HK-2 (cell line): ENCODE measurements around the gene CDC42EP2.
A peak's percentile ranks its signal among the peaks of the same experiment; 100 is the strongest.
"Not testable (repeated sequence)": the region's sequence is repeated elsewhere in the genome, so short reads cannot be mapped to it uniquely, and the experiment has no call there.

Experiments
- DNase-seq: peaks from one replicate; pipeline ENCODE4 v3.0.0-alpha.2; 2018; ENCODE audit not compliant: unreplicated experiment

The CDC42EP2 gene

GRCh38 chr11:65320386-65321075 is 5.9 kb downstream of the CDC42EP2 start:
- no peak for DNase-seq

GRCh38 chr11:65321076-65321475 is 6.4 kb downstream of the CDC42EP2 start:
- DNase-seq: no peak

DNA sequence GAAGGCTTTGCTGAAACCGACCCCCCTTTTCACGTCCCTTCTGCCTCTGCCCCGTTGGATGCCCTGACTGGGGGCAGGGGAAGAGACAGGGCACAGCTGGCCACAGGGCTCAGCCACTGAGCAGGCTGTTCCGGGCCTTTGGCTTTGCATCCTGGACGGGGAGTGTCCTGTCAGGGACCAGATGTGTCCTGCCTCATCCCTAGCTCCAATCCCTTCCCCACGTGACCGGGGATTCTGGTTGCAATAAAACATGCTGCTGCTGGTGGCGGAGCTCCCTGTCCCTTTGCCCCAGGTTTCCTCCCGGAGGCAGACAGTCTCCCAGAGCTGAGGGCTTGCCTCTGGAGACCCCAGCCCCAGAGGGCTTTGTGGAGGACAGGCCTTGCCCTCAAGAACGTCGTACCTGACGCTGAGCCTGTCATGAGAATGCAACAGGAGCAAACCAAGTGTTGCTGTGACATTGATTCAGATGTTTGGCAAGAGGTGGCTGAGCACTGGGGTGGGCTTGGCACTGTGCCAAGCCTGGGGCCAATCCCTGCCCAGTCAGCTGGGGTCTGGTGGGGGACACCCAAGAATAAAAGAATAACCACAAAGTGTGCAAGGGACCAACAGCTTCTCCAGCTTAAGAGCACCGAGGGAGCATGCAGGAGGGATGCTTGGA is 7.3 kb downstream of the CDC42EP2 start:
- DNase-seq: no peak

- no peak for DNase-seq
Measured at GRCh38 chr11:65323813-65324212, 9.1 kb downstream of the CDC42EP2 start.

DNA sequence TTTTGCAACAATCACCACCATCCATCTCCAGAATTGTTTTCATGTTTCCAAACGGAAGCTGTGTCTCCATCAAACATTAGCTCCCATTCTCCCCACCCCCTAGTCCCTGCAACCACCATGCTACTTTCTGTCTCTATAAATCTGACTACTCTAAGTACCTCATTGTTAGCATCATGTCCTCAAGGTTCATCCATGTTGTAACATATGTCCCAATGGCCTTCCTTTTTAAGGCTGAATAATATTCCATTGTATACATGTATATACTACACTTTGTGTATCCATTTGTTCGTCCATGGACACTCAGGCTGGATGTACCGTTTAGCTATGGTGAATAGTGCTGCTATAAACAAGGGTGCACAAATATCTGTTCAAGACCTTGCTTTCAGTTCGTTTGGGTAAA is 10.8 kb downstream of the CDC42EP2 start:
- DNase-seq: no peak

- no peak for DNase-seq
Measured at GRCh38 chr11:65327021-65327420, 12.4 kb downstream of the CDC42EP2 start.

- DNase-seq: no peak
Measured at GRCh38 chr11:65329478-65329877, 14.8 kb downstream of the CDC42EP2 start.

GRCh38 chr11:65329944-65330403 is 15.3 kb downstream of the CDC42EP2 start:
- DNase-seq: peak; percentile 76

DNA sequence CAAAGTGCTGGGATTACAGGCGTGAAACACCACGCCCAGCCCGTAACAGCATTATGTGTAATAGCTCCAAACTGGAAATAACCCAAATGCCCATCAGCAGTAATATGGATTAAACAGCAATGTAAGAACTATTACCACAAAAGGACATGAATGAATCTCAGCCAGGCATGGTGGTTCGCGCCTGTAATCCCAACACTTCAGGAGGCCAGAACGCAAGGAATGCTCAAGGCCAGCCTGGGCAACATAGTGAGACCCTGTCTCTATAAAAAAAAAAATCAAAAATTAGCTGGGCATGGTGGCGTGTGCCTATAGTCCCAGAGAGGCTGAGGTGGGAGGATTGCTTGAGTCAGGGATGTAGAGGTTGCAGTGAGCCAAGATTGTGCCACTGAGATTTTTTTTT is 15.9 kb downstream of the CDC42EP2 start:
- DNase-seq: no peak

DNA sequence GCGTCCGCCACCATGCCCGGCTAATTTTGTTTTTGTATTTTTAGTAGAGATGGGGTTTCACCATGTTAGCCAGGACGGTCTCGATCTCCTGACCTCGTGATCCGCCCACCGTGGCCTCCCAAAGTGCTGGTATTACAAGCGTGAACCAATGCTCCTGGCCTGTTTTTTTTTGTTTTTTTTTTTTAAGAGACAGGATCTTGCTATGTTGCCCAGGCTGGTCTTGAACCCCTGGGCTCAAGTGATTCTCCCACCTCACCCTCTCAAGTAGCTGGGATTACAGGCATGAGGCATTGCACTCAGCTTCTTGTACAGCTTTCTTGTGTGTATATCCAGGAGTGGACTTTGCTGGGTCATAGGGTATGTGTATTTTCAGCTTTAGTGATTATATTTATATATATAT is 17.9 kb downstream of the CDC42EP2 start:
- not testable (repeated sequence) for DNase-seq

DNA sequence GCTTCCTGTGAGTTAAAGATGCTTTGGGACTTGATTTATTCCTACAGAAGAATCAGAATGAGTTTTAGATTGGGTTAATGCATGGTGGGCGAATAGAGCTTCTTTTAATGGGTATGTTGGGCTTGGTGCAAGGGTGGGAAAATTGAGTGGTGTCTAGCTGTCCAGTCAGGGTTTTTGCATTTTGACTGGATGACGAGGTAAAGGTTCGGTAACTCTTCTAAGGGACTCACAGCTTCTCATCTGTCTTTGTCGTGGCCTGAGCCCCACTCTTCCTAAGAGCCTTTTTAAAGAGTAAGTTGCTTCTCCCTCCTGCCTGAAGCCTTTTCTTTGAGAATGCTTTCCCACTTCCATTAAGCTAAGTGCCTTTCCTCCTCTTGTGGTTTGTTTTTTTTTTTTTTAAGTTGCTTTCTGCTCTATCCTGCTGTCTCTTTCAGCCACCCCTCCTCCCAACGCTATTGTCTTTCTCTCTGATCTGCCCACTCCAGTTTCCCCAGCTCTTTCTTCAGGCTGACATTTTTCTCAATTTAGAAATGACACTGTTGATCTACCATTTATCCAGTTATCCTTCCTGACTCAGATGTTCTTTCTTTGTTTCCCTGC is 20.1 kb downstream of the CDC42EP2 start:
- DNase-seq: no peak

GRCh38 chr11:65338676-65339075 is 24.0 kb downstream of the CDC42EP2 start:
- no peak for DNase-seq

DNA sequence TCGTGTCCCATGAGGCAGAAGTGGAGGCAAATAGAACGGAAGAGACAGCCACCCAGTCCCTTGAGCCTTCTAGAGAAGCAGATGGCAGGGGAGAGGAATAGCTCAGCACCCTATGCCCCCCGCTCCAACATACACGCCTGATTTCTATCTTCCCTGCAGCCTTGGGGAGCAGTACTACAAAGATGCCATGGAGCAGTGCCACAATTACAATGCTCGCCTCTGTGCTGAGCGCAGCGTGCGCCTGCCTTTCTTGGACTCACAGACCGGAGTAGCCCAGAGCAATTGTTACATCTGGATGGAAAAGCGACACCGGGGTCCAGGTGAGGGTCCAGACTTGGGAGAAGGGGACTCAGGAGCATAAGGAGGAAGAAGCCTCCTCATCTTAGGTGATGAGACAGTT is 25.6 kb downstream of the CDC42EP2 start:
- no peak for DNase-seq

GRCh38 chr11:65341856-65342255 is 27.2 kb downstream of the CDC42EP2 start:
- no peak for DNase-seq

DNA sequence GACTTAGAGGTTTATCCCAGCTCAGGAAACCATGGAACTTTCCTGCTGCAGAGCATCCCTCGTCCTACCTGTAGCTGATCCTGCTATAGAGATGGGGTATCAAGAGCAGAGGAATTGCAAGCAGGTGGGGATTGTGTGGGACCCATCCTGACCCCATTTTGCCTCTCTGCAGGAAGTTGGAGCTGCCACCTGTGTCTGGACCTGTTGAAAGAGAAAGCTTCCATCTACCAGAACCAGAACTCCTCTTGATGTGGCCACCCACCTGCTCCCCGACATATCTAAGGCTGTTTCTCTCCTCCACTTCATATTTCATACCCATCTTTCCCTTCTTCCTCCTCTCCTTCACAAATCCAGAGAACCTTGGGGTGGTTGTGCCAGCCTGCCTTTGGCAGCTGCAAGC is 36.8 kb downstream of the CDC42EP2 start:
- DNase-seq: no peak

- no peak for DNase-seq
Measured at GRCh38 chr11:65352783-65353182, 38.1 kb downstream of the CDC42EP2 start.

DNA sequence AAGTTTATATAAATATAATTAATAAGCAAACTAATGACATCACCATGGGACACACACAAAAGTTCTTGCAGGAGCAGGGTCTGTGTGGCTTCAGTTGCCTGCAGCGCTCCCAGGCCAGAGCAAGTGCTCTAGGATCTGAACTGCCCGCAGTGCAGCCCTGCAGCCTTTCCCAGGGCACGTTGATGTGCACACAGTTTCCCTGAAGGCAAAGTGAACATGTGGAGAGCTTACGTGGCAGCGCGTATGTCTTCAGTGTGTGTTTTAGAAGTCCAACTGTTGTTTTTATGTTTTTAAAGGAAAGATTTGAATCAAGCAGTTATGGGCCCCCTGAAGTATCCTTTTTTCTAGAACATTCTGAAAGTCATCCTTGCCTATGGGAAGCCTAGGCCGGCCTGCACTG is 38.7 kb downstream of the CDC42EP2 start:
- no peak for DNase-seq

GRCh38 chr11:65353900-65354264 is 39.2 kb downstream of the CDC42EP2 start:
- DNase-seq: no peak

GRCh38 chr11:65354265-65355012 is 39.8 kb downstream of the CDC42EP2 start, which contains the start of gene TIGD3:
Gene TIGD3 (plus strand): TSS chr11:65354751. CDS start chr11:65355809, 1,058 bp downstream.
- DNase-seq: peak; percentile 92

DNA sequence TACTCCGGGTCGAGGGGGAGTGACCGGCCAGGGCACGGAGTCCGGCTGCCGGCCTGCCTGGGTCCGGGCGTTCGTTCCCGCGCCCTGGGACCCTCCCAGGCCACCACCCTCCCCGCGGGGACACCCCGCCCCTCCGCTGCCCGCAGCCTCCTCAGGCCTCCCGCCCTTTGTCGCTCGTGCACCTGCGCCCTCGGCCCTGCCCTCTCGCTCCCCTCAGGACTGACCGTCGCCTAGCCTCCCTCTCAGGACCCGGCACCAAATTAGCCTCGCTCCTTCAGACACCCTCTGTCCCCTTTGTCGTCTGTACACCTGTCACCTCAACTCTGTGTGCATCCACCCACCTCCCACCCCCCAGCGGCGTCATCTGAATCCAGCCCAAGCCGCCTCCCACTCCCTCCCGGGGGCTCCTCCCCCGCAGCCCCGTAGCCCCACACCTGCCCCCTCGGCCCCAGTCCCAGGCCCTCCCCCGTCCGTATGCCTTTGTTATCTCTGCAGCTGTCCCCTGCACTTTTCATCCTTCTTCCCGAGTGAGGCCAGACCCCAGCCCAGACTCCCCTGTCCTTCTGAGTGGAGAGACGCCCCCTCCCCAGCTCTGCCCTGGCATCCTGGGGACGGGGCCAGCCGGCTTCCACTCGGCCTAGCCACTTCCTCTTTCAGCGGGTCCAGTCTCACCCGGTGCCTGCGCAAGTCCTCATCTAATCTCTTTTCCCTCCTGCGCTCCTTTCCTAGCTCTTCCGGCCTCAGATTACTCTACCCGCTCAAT is 40.5 kb downstream of the CDC42EP2 start:
- DNase-seq: no peak

- no peak for DNase-seq
Measured at GRCh38 chr11:65355776-65356393, 41.2 kb downstream of the CDC42EP2 start.
